GM12878 (cell line): ENCODE data around the gene UMAD1. TPM values are rescaled to one million over a fixed set of nuclear protein-coding genes. Genes with fewer than 3 reads are reported as not detected.
A peak's percentile ranks its signal among the peaks of the same experiment; 100 is the strongest.

Source experiments
- ATF7 ChIP-seq: fragments of 450-650 bp; IDR thresholded peaks from 2 replicates; pipeline ENCODE4 v1.6.1; 2016; ENCODE audit warnings: low read depth, mild to moderate bottlenecking
- BHLHE40 ChIP-seq, 2 experiments: fragments of 450-650 bp in 1 of 2; IDR thresholded peaks; 2 replicates each; pipeline ENCODE4 v1.6.1; 2011 to 2017; ENCODE audit warnings: low read depth in 2 of 2, borderline replicate concordance in 1 of 2, improper control_type of control experiment in 1 of 2, low read length in 1 of 2, mild to moderate bottlenecking in 1 of 2
- CEBPB ChIP-seq, 2 experiments: fragments of 150-350 bp in 1 of 2; IDR thresholded peaks; 2 replicates each; pipeline ENCODE4 v1.6.1; 2012 to 2014; ENCODE audit warnings: low read depth in 2 of 2, low read length in 2 of 2, borderline replicate concordance in 1 of 2, inconsistent platforms in 1 of 2
- GATAD2B ChIP-seq: fragments of 450-650 bp; conservative IDR thresholded peaks from 2 replicates; pipeline ENCODE4 v1.6.1; 2017; ENCODE audit warnings: low read depth, mild to moderate bottlenecking, moderate library complexity
- HSF1 ChIP-seq: fragments of 150-350 bp; IDR thresholded peaks from 2 replicates; pipeline ENCODE4 v1.6.1; 2014; ENCODE audit warnings: mild to moderate bottlenecking, low read depth, low read length
- IRF4 ChIP-seq: IDR thresholded peaks from 2 replicates; pipeline ENCODE4 v1.6.1; 2011; ENCODE audit warnings: low read depth, low read length
- MTA3 ChIP-seq: IDR thresholded peaks from 2 replicates; pipeline ENCODE4 v1.6.1; 2012; ENCODE audit warnings: low read length, inconsistent platforms, borderline replicate concordance
- NR2C2 ChIP-seq: IDR thresholded peaks from 2 replicates; pipeline ENCODE4 v1.6.1; 2011; ENCODE audit warnings: borderline replicate concordance, low read depth; ENCODE audit not compliant: control insufficient read depth, insufficient read length
- RAD51 ChIP-seq: fragments of 450-650 bp; IDR thresholded peaks from 2 replicates; pipeline ENCODE4 v1.6.1; 2016; ENCODE audit warnings: moderate library complexity, mild to moderate bottlenecking, inconsistent platforms
- SREBF2 ChIP-seq: IDR thresholded peaks from 2 replicates; pipeline ENCODE4 v1.6.1; 2012; ENCODE audit warnings: mild to moderate bottlenecking, low read length
- TCF12 ChIP-seq: IDR thresholded peaks from 2 replicates; pipeline ENCODE4 v1.6.1; 2011; ENCODE audit warnings: low read depth, mild to moderate bottlenecking, low read length
- ZNF274 ChIP-seq: IDR thresholded peaks from one replicate; pipeline ENCODE4 v1.8.0; 2011; ENCODE audit not compliant: insufficient read length, insufficient read depth
- ZSCAN29 ChIP-seq: fragments of 450-650 bp; IDR thresholded peaks from 2 replicates; pipeline ENCODE4 v1.6.1; 2017; ENCODE audit warnings: mild to moderate bottlenecking, moderate library complexity
- polyA plus RNA-seq, 11 experiments: library from polyadenylated mRNA; depleted of rRNA in 4 of 11; unstranded in 6 of 11; stranded (reverse) in 5 of 11; fragments of >200 nt; fragmentation: Nextera tagmentation in 4 of 11; fragmentation: Illumina TruSeq in 1 of 11; extraction: Ambion mirVana in 4 of 11; extraction: Trizol in 1 of 11; gene quantifications; 1 replicate in 1 of 11; 2 replicates in 10 of 11; pipeline versions ENCODE4 v1.2.1 to v1.2.3, GENCODE V29; 2011 to 2016; ENCODE audit warnings: inconsistent platforms in 2 of 11, missing spikeins in 2 of 11, low read depth in 1 of 11
- total RNA-seq, 4 experiments: library from RNA; depleted of rRNA in 3 of 4; stranded (reverse); fragments of >200 nt in 3 of 4; fragmentation: Illumina TruSeq in 1 of 4; extraction: Trizol in 1 of 4; gene quantifications; 2 replicates each; pipeline versions ENCODE4 v1.2.1 to v1.2.3, GENCODE V29; 2013 to 2021
- TF ChIP-seq, protein P1 (sequence below): fragments of 450-650 bp; IDR thresholded peaks from 2 replicates; pipeline ENCODE4 v1.6.1; 2014; ENCODE audit warnings: mild to moderate bottlenecking
- TF ChIP-seq, protein P2 (sequence below), 3 experiments: IDR thresholded peaks in 2 of 3; conservative IDR thresholded peaks in 1 of 3; 2 replicates each; pipeline ENCODE4 v1.5.1; 2011; ENCODE audit warnings: low read depth in 3 of 3, low read length in 3 of 3, mild to moderate bottlenecking in 3 of 3, control low read depth in 2 of 3, moderate library complexity in 2 of 3, inconsistent platforms in 1 of 3, mixed read lengths in 1 of 3; ENCODE audit not compliant: control insufficient read depth in 2 of 3, insufficient read depth in 1 of 3; ENCODE audit errors: extremely low read depth in 1 of 3
- TF ChIP-seq, protein P3 (sequence below): IDR thresholded peaks from 2 replicates; pipeline ENCODE4 v1.6.1; 2012; ENCODE audit warnings: mild to moderate bottlenecking, low read depth, low read length
- TF ChIP-seq, protein P4 (sequence below): fragments of 450-650 bp; IDR thresholded peaks from 2 replicates; pipeline ENCODE4 v1.6.1; 2018; ENCODE audit warnings: mild to moderate bottlenecking, low read depth, moderate library complexity; ENCODE audit not compliant: partially characterized antibody

UMAD1 gene
- total and polyA plus RNA-seq, 10 of the 15 experiments (the other 5 are each of a cell fraction or from before 2014, with no cell fraction given), result 6.0 to 28.6 (median 9.3) TPM

- TF ChIP-seq IRF4 (no peak), RAD51 (no peak), ATF7 (no peak), HSF1 (no peak), BHLHE40 (IDR thresholded peaks at IDR 0.05; ENCODE audit: borderline replicate concordance in 1 of 2, low read depth in 2 of 2, low read length in 1 of 2) (peak in 1 of 2 experiments; percentile 12; a peak in 1 of 4 replicates), CEBPB (IDR thresholded peaks at IDR 0.05; ENCODE audit: borderline replicate concordance in 1 of 2, low read depth in 2 of 2, low read length in 2 of 2) (no peak), TCF12 (no peak), ZSCAN29 (no peak), SREBF2 (no peak), MTA3 (no peak), NR2C2 (no peak), GATAD2B (no peak), ZNF274 (no peak)
- TF ChIP-seq, protein P1, sequence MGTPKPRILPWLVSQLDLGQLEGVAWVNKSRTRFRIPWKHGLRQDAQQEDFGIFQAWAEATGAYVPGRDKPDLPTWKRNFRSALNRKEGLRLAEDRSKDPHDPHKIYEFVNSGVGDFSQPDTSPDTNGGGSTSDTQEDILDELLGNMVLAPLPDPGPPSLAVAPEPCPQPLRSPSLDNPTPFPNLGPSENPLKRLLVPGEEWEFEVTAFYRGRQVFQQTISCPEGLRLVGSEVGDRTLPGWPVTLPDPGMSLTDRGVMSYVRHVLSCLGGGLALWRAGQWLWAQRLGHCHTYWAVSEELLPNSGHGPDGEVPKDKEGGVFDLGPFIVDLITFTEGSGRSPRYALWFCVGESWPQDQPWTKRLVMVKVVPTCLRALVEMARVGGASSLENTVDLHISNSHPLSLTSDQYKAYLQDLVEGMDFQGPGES, result no peak
- TF ChIP-seq, protein P2, sequence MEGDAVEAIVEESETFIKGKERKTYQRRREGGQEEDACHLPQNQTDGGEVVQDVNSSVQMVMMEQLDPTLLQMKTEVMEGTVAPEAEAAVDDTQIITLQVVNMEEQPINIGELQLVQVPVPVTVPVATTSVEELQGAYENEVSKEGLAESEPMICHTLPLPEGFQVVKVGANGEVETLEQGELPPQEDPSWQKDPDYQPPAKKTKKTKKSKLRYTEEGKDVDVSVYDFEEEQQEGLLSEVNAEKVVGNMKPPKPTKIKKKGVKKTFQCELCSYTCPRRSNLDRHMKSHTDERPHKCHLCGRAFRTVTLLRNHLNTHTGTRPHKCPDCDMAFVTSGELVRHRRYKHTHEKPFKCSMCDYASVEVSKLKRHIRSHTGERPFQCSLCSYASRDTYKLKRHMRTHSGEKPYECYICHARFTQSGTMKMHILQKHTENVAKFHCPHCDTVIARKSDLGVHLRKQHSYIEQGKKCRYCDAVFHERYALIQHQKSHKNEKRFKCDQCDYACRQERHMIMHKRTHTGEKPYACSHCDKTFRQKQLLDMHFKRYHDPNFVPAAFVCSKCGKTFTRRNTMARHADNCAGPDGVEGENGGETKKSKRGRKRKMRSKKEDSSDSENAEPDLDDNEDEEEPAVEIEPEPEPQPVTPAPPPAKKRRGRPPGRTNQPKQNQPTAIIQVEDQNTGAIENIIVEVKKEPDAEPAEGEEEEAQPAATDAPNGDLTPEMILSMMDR (IDR thresholded peaks at IDR 0.05 in 2 of 3, conservative IDR thresholded peaks at IDR 0.05 in 1 of 3; ENCODE audit: control insufficient read depth in 2 of 3, extremely low read depth in 1 of 3, insufficient read depth in 1 of 3, low read depth in 3 of 3, low read length in 3 of 3), result no peak
- TF ChIP-seq, protein P3, sequence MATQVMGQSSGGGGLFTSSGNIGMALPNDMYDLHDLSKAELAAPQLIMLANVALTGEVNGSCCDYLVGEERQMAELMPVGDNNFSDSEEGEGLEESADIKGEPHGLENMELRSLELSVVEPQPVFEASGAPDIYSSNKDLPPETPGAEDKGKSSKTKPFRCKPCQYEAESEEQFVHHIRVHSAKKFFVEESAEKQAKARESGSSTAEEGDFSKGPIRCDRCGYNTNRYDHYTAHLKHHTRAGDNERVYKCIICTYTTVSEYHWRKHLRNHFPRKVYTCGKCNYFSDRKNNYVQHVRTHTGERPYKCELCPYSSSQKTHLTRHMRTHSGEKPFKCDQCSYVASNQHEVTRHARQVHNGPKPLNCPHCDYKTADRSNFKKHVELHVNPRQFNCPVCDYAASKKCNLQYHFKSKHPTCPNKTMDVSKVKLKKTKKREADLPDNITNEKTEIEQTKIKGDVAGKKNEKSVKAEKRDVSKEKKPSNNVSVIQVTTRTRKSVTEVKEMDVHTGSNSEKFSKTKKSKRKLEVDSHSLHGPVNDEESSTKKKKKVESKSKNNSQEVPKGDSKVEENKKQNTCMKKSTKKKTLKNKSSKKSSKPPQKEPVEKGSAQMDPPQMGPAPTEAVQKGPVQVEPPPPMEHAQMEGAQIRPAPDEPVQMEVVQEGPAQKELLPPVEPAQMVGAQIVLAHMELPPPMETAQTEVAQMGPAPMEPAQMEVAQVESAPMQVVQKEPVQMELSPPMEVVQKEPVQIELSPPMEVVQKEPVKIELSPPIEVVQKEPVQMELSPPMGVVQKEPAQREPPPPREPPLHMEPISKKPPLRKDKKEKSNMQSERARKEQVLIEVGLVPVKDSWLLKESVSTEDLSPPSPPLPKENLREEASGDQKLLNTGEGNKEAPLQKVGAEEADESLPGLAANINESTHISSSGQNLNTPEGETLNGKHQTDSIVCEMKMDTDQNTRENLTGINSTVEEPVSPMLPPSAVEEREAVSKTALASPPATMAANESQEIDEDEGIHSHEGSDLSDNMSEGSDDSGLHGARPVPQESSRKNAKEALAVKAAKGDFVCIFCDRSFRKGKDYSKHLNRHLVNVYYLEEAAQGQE, result no peak
- TF ChIP-seq, protein P4, sequence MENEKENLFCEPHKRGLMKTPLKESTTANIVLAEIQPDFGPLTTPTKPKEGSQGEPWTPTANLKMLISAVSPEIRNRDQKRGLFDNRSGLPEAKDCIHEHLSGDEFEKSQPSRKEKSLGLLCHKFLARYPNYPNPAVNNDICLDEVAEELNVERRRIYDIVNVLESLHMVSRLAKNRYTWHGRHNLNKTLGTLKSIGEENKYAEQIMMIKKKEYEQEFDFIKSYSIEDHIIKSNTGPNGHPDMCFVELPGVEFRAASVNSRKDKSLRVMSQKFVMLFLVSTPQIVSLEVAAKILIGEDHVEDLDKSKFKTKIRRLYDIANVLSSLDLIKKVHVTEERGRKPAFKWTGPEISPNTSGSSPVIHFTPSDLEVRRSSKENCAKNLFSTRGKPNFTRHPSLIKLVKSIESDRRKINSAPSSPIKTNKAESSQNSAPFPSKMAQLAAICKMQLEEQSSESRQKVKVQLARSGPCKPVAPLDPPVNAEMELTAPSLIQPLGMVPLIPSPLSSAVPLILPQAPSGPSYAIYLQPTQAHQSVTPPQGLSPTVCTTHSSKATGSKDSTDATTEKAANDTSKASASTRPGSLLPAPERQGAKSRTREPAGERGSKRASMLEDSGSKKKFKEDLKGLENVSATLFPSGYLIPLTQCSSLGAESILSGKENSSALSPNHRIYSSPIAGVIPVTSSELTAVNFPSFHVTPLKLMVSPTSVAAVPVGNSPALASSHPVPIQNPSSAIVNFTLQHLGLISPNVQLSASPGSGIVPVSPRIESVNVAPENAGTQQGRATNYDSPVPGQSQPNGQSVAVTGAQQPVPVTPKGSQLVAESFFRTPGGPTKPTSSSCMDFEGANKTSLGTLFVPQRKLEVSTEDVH, result no peak
Observed at GRCh38 chr7:7773334-7774309, 133.1 kb downstream of the UMAD1 start (continued).
